Stimulated activated CD8-positive, alpha-beta memory T cell treated with anti-CD3 and anti-CD28 coated beads, Interleukin-7, amount 100 ng/mL, for 24 hours (primary cell): Measurements from ENCODE around the gene IREB2.

Source experiments
- DNase-seq: peaks from one replicate; pipeline ENCODE4 v3.0.0-alpha.2; 2020; ENCODE audit warnings: low read depth

IREB2 gene

GRCh38 chr15:78406016-78406585, 31.9 kb upstream of the IREB2 start:
- DNase-seq, result no peak

- no peak for DNase-seq
Measured at GRCh38 chr15:78407608-78408354, 30.2 kb upstream of the IREB2 start.

- DNase-seq, result no peak
Measured at GRCh38 chr15:78408355-78408640, 29.7 kb upstream of the IREB2 start.

- no peak for DNase-seq
Measured at GRCh38 chr15:78408961-78409360, 29.1 kb upstream of the IREB2 start.

- no peak for DNase-seq
Measured at GRCh38 chr15:78411061-78411460, 27.0 kb upstream of the IREB2 start.

GRCh38 chr15:78414621-78415250, 23.3 kb upstream of the IREB2 start:
- no peak for DNase-seq

GRCh38 chr15:78415284-78415683, 22.7 kb upstream of the IREB2 start:
- DNase-seq, result no peak

GRCh38 chr15:78417754-78418630, 20.0 kb upstream of the IREB2 start:
- DNase-seq, result no peak

GRCh38 chr15:78418686-78419085, 19.3 kb upstream of the IREB2 start:
- DNase-seq, result no peak

GRCh38 chr15:78419367-78419766, 18.6 kb upstream of the IREB2 start:
- no peak for DNase-seq

- DNase-seq, result no peak
Measured at GRCh38 chr15:78420220-78420619, 17.8 kb upstream of the IREB2 start.

GRCh38 chr15:78420766-78421165, 17.2 kb upstream of the IREB2 start:
- DNase-seq, result no peak

GRCh38 chr15:78421238-78421965, 16.6 kb upstream of the IREB2 start:
- no peak for DNase-seq

- peak; percentile 38 for DNase-seq
Measured at GRCh38 chr15:78422571-78423340, 15.3 kb upstream of the IREB2 start.

- DNase-seq, result no peak
Measured at GRCh38 chr15:78424673-78425072, 13.3 kb upstream of the IREB2 start.

- no peak for DNase-seq
Measured at GRCh38 chr15:78425643-78426042, 12.4 kb upstream of the IREB2 start.

GRCh38 chr15:78426300-78426699, 11.7 kb upstream of the IREB2 start:
- no peak for DNase-seq

GRCh38 chr15:78427953-78428352, 10.1 kb upstream of the IREB2 start:
- DNase-seq, result no peak

- DNase-seq, result no peak
Measured at GRCh38 chr15:78429477-78429876, 8.5 kb upstream of the IREB2 start.

GRCh38 chr15:78431955-78432354, 6.1 kb upstream of the IREB2 start:
- no peak for DNase-seq

- DNase-seq, result no peak
Measured at GRCh38 chr15:78432664-78433063, 5.4 kb upstream of the IREB2 start.
